Measurements from ENCODE around the gene CFAP97.

The CFAP97 gene

GRCh38 chr4:185196437-185196836 lies 7.4 kb downstream of the CFAP97 start:
- no peak for DNase-seq

- no peak for DNase-seq
Observed at GRCh38 chr4:185194924-185195888, 8.6 kb downstream of the CFAP97 start.

- no peak for DNase-seq
Observed at GRCh38 chr4:185192059-185192458, 11.7 kb downstream of the CFAP97 start.

DNA sequence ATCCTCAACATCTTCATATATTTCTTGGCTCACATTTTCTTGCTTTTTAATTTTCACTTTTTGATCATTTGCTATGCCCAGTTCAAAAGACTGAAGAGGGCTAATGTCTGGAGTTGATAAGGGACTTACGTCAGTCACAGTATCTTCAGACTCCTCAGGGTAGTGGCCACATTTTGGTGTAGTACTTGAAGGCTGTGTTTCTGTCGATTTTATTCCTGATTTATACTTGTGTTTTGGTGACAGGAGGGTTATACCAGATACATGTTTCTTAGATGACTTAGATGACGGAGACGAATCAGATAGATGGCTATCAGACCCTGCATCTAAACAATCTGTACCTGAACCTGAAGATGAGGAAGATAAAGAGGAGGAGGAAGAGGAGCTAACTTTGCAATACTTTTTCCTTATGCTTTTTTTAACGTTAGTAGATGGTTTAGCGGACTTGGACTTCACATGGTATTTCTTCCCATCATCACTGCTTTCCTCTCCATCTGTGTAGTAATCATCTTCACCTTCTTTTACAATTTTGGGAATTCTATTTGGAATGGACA lies 13.4 kb downstream of the CFAP97 start:
- no peak for DNase-seq

GRCh38 chr4:185189606-185190305 lies 14.0 kb downstream of the CFAP97 start:
- no peak for DNase-seq

GRCh38 chr4:185186769-185187168 lies 17.0 kb downstream of the CFAP97 start:
- DNase-seq = no peak

GRCh38 chr4:185183622-185184281 lies 20.0 kb downstream of the CFAP97 start:
- peak; percentile 85 for DNase-seq

- DNase-seq = no peak
Observed at GRCh38 chr4:185182239-185182638, 21.6 kb downstream of the CFAP97 start.

- DNase-seq = no peak
Observed at GRCh38 chr4:185179488-185179887, 24.3 kb downstream of the CFAP97 start.

GRCh38 chr4:185171373-185172071 lies 32.3 kb downstream of the CFAP97 start:
- DNase-seq = no peak

DNA sequence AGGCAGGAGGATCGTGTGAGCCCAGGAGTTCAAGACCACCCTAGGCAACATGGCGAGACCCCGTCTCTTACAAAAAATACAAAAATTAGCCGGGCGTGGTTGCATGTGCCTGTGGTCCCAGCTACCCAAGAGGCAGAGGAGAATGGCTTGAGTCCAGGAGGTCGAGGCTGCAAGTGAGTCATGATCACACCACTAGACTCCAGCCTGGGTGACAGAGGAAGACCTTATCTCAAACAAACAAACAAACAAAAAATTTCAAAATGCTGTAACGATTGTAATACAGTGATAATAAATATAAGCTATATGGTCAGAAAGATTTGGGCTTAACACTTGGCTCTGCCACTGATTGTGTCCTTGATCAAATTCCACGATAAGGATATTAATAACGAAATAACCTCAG lies 36.6 kb downstream of the CFAP97 start:
- no peak for DNase-seq

GRCh38 chr4:185165605-185166063 lies 38.2 kb downstream of the CFAP97 start:
- DNase-seq = peak; percentile 50

DNA sequence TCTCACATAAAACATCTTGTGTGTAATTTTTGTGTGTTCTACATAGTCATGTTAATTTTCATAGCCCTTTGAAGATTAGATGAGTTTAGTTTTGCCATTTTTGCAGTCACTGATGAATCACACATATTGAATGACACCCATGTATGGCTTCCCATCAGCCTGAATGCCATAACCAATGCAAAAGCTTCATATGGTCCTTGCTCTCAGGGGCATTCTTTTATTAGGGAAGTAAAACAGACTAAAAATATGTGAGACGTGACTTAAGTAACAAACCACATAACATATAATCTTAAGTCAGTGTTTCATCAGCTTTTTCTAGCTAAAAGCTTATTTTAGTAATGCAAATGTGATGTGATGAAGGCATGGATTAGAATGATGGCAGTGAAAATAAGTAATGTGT lies 52.5 kb downstream of the CFAP97 start:
- DNase-seq = no peak

DNA sequence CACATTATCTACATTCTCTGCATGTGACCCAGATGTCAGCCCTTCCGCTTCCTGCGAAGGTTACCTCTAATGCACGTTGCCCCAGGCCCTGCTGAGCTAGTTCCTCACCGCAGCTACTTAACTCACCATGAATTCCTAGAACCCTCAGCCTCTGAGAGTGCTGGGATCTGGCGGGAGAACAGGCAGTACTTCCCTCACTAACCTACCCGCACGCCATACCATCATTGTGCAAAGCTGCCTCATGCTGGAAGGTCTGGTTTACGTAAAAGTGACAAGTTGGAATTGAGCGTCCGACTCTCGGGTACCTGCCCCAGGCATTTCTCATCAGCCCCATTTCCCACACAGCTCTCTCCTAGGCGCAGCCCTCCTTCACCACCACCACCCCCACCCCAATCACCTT lies 54.4 kb downstream of the CFAP97 start:
- no peak for DNase-seq

DNA sequence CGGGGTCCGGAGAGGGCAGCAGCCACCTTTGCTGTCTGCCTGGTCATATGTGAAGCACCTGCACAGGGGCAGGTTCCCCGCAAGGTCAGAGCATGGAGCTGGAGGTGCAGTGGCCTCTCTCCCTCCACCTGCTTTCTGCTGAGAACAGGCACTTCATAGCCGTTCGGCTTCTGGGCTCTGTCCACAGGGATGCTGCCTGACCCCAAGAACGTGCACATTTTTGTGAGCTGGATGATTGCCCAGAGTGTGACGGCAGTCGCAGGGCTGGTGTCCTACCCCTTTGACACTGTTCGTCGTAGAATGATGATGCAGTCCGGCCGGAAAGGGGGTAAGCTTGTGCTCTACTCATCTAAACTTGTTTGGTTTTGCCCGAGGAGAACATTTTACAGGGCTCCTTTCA lies 58.2 kb downstream of the CFAP97 start:
- DNase-seq = no peak

DNA sequence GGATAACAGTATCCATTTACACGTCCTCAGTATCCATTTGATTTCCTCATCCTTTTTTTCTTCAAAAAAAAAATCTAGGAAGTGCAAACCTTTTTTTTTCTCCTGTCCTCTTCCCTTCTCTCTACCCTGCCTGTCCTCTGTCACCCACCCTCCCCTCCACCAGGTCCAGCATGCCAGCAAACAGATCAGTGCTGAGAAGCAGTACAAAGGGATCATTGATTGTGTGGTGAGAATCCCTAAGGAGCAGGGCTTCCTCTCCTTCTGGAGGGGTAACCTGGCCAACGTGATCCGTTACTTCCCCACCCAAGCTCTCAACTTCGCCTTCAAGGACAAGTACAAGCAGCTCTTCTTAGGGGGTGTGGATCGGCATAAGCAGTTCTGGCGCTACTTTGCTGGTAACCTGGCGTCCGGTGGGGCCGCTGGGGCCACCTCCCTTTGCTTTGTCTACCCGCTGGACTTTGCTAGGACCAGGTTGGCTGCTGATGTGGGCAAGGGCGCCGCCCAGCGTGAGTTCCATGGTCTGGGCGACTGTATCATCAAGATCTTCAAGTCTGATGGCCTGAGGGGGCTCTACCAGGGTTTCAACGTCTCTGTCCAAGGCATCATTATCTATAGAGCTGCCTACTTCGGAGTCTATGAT lies 59.1 kb downstream of the CFAP97 start:
- no peak for DNase-seq

- DNase-seq = no peak
Observed at GRCh38 chr4:185143601-185143969, 60.2 kb downstream of the CFAP97 start.

DNA sequence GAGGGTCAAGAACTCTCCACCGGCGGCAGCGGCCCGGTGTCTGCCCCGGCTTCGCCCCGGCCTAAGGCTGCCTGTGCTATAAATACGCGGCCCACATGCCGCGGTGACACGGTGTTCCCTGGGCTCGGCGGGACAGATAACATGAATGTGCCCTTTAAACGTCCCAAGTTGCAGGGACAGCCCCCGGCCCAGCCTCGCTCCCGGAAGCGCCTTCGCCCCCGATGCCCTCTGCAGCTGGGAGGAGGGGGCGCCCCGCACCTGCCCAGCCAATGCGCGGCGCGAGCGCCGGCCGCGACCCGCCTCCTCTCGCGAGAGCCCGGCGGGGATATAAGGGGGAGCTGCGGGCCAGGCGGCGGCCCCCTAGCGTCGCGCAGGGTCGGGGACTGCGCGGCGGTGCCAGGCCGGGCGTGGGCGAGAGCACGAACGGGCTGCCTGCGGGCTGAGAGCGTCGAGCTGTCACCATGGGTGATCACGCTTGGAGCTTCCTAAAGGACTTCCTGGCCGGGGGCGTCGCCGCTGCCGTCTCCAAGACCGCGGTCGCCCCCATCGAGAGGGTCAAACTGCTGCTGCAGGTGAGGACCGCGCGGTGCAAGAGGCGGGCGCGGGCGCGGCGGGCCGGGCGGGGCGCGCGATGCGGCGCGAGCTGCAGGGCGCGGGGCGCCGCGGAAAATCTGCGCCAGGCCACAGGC lies 60.7 kb downstream of the CFAP97 start, which contains the start of gene SLC25A4:
Gene SLC25A4 (plus strand): TSS at position 355 of the 689 bp plus-strand sequence. CDS start 107 bp downstream, at position 462.
- peak; percentile 39 for DNase-seq

GRCh38 chr4:185142564-185142911 lies 61.3 kb downstream of the CFAP97 start:
- no peak for DNase-seq

DNA sequence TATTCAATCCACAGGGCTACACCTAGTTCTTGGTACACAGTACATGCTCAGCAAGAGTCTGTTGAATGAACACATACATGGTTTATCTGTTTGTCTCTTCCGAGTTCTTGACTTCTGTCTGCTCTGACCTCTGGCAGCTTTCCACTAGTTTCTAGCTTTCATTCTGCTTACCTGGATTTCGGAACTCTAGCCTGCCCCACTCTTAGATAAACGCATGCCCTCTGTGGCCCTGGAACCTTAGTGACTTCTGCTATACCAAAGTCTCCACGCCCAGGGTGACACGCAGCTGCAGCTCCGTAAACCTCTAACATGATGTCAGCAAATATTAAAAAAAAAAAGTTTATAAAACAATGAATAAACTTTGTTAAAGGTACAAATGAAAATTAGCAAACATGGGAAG lies 62.0 kb downstream of the CFAP97 start:
- no peak for DNase-seq

GRCh38 chr4:185139736-185140135 lies 64.1 kb downstream of the CFAP97 start:
- no peak for DNase-seq

Measured in inflammatory macrophage treated with lipopolysaccharide for 4 hours (primary cell).